ENCODE data around the gene AGER. TPM values are rescaled to one million over a fixed set of nuclear protein-coding genes. Genes with fewer than 3 reads are reported as not detected.

Gene AGER
- total RNA-seq, result 0.54 and 0.78 TPM in 2 replicates

GRCh38 chr6:32184084-32184640 is at the start of gene AGER:
TSS of gene AGER (minus strand) at chr6:32184253. CDS start at chr6:32184222, 31 bp downstream.

DNA sequence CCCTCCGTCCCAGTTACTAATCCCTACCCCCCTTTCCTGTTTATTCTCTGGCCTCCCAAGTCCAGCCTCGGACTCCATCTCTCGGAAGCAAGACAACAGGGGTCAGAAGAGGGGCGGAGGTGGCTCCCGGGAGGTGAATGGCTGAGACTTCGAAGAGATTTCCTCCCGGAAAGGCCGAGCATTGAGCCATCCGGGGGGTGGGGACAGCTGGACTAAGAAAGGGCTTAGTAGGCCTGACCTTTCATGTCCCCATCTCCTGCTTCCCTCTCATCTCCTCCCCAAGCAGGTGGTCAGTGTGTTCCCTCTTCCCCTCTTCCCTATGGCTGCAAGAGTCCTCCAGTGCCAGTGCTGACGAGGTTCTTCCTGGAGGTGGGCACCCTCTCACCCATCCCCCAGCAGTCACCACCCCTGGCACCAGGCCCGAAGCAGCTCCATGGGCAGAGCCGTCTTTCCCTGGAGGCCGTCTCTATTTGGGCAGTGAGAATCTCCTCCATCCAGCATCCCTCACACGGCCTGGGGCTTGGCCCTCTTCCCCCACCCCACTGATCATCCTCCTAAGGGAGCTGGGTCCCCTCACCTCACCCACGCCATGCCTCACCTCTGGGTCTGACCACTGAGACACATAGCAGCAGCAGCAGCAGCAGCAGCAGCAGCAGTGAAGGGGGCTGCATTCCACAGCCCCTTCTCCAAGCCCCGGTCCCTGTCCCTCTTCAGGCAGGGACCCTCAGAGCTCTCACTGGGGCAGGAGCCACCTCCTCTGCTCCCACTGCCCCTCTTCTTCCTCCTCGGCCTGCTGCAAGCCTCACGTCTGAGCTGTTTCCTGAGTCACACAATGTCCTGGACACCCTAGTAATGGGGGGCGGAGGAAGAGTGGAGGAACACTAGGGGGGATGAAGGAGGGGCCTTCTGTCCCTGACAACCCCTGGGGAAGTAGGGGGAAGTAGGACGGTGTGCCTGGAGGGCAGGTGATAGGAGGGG is 39.5 kb upstream of the AGER start, which contains the start of gene NOTCH4:
TSS of gene NOTCH4 (minus strand) at position 810 of the 978 bp plus-strand sequence. CDS start at position 671, 139 bp downstream.

GRCh38 chr6:32192608-32193039 is 8.6 kb upstream of the AGER start, which contains the start of gene GPSM3:
TSS of gene GPSM3 (minus strand) at chr6:32192643. CDS start at chr6:32192513, 130 bp downstream.

GRCh38 chr6:32190054-32190851 is 6.2 kb upstream of the AGER start, which contains the start of gene PBX2:
TSS of gene PBX2 (minus strand) at chr6:32190202. CDS start at chr6:32189915, 287 bp downstream.

GRCh38 chr6:32177788-32178546 is 6.1 kb downstream of the AGER start, which contains the start of gene RNF5:
TSS of gene RNF5 (plus strand) at chr6:32178405. CDS start at chr6:32178512, 107 bp downstream.

GRCh38 chr6:32175711-32176475 is 8.2 kb downstream of the AGER start, which contains the start of gene AGPAT1:
TSS of gene AGPAT1 (minus strand) at chr6:32176084. CDS start at chr6:32171496, 4,588 bp downstream.

DNA sequence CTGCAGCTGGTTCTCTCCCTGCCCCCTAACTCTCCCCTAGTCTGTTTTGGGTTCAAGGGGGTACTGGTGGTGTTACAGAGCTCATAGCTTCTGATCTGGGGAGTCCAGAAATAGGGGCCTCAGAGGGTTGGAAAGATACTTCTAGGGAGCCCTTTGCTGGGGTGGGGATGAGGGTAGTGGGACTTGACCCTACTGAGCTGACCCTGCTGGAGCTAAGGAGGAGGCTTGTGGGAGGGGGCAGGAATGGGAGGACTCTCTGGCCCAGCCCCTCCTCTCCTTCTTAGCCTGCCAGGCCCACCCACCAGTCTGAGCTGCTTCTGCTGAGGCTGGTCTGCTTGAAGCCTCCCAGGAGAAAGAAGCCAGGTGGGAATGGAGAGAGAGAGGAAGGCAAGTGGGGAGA is 19.8 kb downstream of the AGER start, which contains the start of gene EGFL8:
TSS of gene EGFL8 (plus strand) at position 301 of the 400 bp plus-strand sequence. CDS start 1,571 bp downstream, outside the sequence.

GRCh38 chr6:32153564-32154513 is 30.2 kb downstream of the AGER start, which contains the start of gene PPT2:
TSS of gene PPT2 (plus strand) at chr6:32154141. CDS start at chr6:32154595, 454 bp downstream.

GRCh38 chr6:32151863-32152768 is 31.9 kb downstream of the AGER start, which contains the start of gene PRRT1:
TSS of gene PRRT1 (minus strand) at chr6:32151939. CDS start at chr6:32151827, 112 bp downstream.

Small RNA genes within 50 kb of the gene (small RNA-seq; reads per million reads assigned to genes)
- gene AL662884.1 (not detected), gene MIR6833 (0.53 reads per million, percentile 14 among the genes with 10 or more reads in this experiment)

Other genes with a start within 250 kb of the AGER start
- 26.9 and 34.6 TPM in 2 replicates for gene CFB, start 238.2 kb downstream of the AGER start, total RNA-seq
- gene NELFE, start 225.3 kb downstream of the AGER start, total RNA-seq, result 97.0 and 105 TPM in 2 replicates
- 35.3 and 40.4 TPM in 2 replicates for gene SKIC2, start 225.1 kb downstream of the AGER start, total RNA-seq
- 11.6 and 13.0 TPM in 2 replicates for gene DXO, start 212.1 kb downstream of the AGER start, total RNA-seq
- 4.0 and 8.2 TPM in 2 replicates for gene C4A, start 202.2 kb downstream of the AGER start, total RNA-seq
- gene C4B, start 169.5 kb downstream of the AGER start, total RNA-seq, result 2.4 and 3.4 TPM in 2 replicates
- gene CYP21A2, start 145.8 kb downstream of the AGER start, total RNA-seq, result 0.13 TPM in 1 of 2 replicates, not detected in the other
- 23.9 and 41.1 TPM in 2 replicates for gene TNXB, start 74.9 kb downstream of the AGER start, total RNA-seq
- 21.6 and 33.5 TPM in 2 replicates for gene ATF6B, start 56.0 kb downstream of the AGER start, total RNA-seq
- gene FKBPL, start 54.0 kb downstream of the AGER start, total RNA-seq, result 4.6 and 8.8 TPM in 2 replicates
- 0.39 and 0.54 TPM in 2 replicates for gene PRRT1, start 32.3 kb downstream of the AGER start, total RNA-seq
- gene PPT2, start 30.1 kb downstream of the AGER start, total RNA-seq, result 10.6 and 20.8 TPM in 2 replicates
- 0.86 and 1.7 TPM in 2 replicates for gene EGFL8, start 19.7 kb downstream of the AGER start, total RNA-seq
- 26.8 and 31.0 TPM in 2 replicates for gene AGPAT1, start 8.2 kb downstream of the AGER start, total RNA-seq
- gene RNF5, start 5.8 kb downstream of the AGER start, total RNA-seq, result 23.9 and 32.4 TPM in 2 replicates
- 17.1 and 20.8 TPM in 2 replicates for gene PBX2, start 5.9 kb upstream of the AGER start, total RNA-seq
- 0.86 and 1.0 TPM in 2 replicates for gene GPSM3, start 8.4 kb upstream of the AGER start, total RNA-seq
- gene NOTCH4, start 39.8 kb upstream of the AGER start, total RNA-seq, result 0.65 and 1.1 TPM in 2 replicates
- gene TSBP1, start 187.7 kb upstream of the AGER start, total RNA-seq, result not detected in 2 replicates
- gene BTNL2, start 222.9 kb upstream of the AGER start, total RNA-seq, result not detected in 2 replicates

All from articular chondrocyte of knee joint (primary cell).